IMR-90 (cell line): Measurements from ENCODE around the gene TPX2. TPM values are rescaled to one million over a fixed set of nuclear protein-coding genes. Genes with fewer than 3 reads are reported as not detected.
A peak's percentile ranks its signal among the peaks of the same experiment; 100 is the strongest.

ENCODE experiments used
- ATAC-seq: fragments of 200-7000 bp; cut with Tn5 transposase; 2 replicates; pipeline ENCODE4 v1.9.1; 2020; ENCODE audit warnings: low read depth, mild to moderate bottlenecking, moderate library complexity
- BruUV-seq: library from RNA; stranded (reverse); fragments of 400-500 nt; replicated peaks from 2 replicates; lab custom pipeline; 2021; lab: Mats Ljungman, UMichigan
- CTCF ChIA-PET: fragments of 300-600 bp; formaldehyde crosslinking; extraction: SDS; loops from one replicate; lab custom pipeline; 2021; ENCODE audit warnings: antibody characterized with exemption; lab: Yijun Ruan, JAX
- POLR2A ChIA-PET: fragments of 300-600 bp; sonication (Branson Sonifier 250); formaldehyde crosslinking; loops from one replicate; lab custom pipeline; 2022; ENCODE audit warnings: antibody characterized with exemption; ENCODE audit not compliant: unreplicated experiment; lab: Charles Lee
- DNase-seq: peaks from one replicate; pipeline ENCODE4 v3.0.0; 2013
- H2AFZ ChIP-seq: replicated peaks from 2 replicates; pipeline ENCODE3; 2013; ENCODE audit warnings: low read length, mild to moderate bottlenecking; ENCODE audit not compliant: poor library complexity
- H2AK5ac ChIP-seq: 2 replicates; pipeline ENCODE4 v1.6.1; 2013; ENCODE audit warnings: low read depth, low read length, inconsistent platforms
- H2AK9ac ChIP-seq: replicated peaks from 2 replicates; pipeline ENCODE3; 2013; ENCODE audit warnings: mild to moderate bottlenecking, low read depth, low read length, moderate library complexity; ENCODE audit not compliant: poor library complexity
- H2BK120ac ChIP-seq: 2 replicates; pipeline ENCODE4 v1.6.1; 2013; ENCODE audit warnings: low read depth, low read length, inconsistent platforms
- H2BK15ac ChIP-seq: 3 replicates; pipeline ENCODE4 v1.6.1; 2013; ENCODE audit warnings: low read depth, low read length, inconsistent platforms
- H2BK20ac ChIP-seq: 2 replicates; pipeline ENCODE4 v1.6.1; 2013; ENCODE audit warnings: low read depth, mild to moderate bottlenecking, inconsistent platforms, low read length, moderate library complexity
- H2BK5ac ChIP-seq: 2 replicates; pipeline ENCODE4 v1.6.1; 2013; ENCODE audit warnings: mild to moderate bottlenecking, low read depth, low read length, inconsistent platforms; ENCODE audit not compliant: poor library complexity, severe bottlenecking
- H3K14ac ChIP-seq: replicated peaks from 2 replicates; pipeline ENCODE4 v1.6.1; 2013; ENCODE audit warnings: low read depth, low read length, inconsistent platforms
- H3K18ac ChIP-seq: 2 replicates; pipeline ENCODE4 v1.6.1; 2013; ENCODE audit warnings: low read depth, low read length, control low read depth
- H3K23ac ChIP-seq: 2 replicates; pipeline ENCODE4 v1.6.1; 2013; ENCODE audit warnings: low read depth, low read length, inconsistent platforms
- H3K27ac ChIP-seq: 2 replicates; pipeline ENCODE4 v1.5.1; 2013; ENCODE audit warnings: mild to moderate bottlenecking, control low read depth, low read length; ENCODE audit not compliant: insufficient read depth
- H3K27me3 ChIP-seq: 2 replicates; pipeline ENCODE4 v1.6.1; 2013; ENCODE audit warnings: low read length; ENCODE audit not compliant: control insufficient read depth, insufficient read depth
- H3K36me3 ChIP-seq: 2 replicates; pipeline ENCODE4 v1.6.1; 2013; ENCODE audit warnings: low read length, mixed read lengths; ENCODE audit not compliant: control insufficient read depth, insufficient read depth
- H3K4ac ChIP-seq: 2 replicates; pipeline ENCODE4 v1.6.1; 2013; ENCODE audit warnings: low read depth, low read length, inconsistent platforms
- H3K4me1 ChIP-seq: 2 replicates; pipeline ENCODE4 v1.6.1; 2013; ENCODE audit warnings: low read length, mixed read lengths; ENCODE audit not compliant: control insufficient read depth, insufficient read depth
- H3K4me2 ChIP-seq: 2 replicates; pipeline ENCODE4 v1.6.1; 2013; ENCODE audit warnings: low read depth, mild to moderate bottlenecking, control low read depth, low read length, moderate library complexity
- H3K4me3 ChIP-seq: 2 replicates; pipeline ENCODE4 v1.5.1; 2013; ENCODE audit warnings: low read depth, mild to moderate bottlenecking, control low read depth, low read length, moderate library complexity; ENCODE audit not compliant: insufficient read depth
- H3K56ac ChIP-seq: 2 replicates; pipeline ENCODE4 v1.6.1; 2013; ENCODE audit warnings: low read length, inconsistent platforms; ENCODE audit not compliant: insufficient read depth; ENCODE audit errors: extremely low read depth
- H3K79me1 ChIP-seq, 2 experiments: 2 replicates each; pipeline ENCODE4 v1.6.1; 2013; ENCODE audit warnings: low read length in 2 of 2, inconsistent platforms in 1 of 2, low read depth in 1 of 2
- H3K9ac ChIP-seq: 2 replicates; pipeline ENCODE4 v1.6.1; 2013; ENCODE audit warnings: low read depth, low read length, control low read depth
- H3K9me1 ChIP-seq: 2 replicates; pipeline ENCODE4 v1.6.1; 2013; ENCODE audit warnings: low read length, inconsistent platforms; ENCODE audit not compliant: insufficient read depth
- H3K9me3 ChIP-seq: 2 replicates; pipeline ENCODE4 v1.6.1; 2013; ENCODE audit warnings: low read length; ENCODE audit not compliant: control insufficient read depth, insufficient read depth
- H4K20me1 ChIP-seq: 2 replicates; pipeline ENCODE4 v1.6.1; 2013; ENCODE audit warnings: low read length, inconsistent platforms; ENCODE audit not compliant: insufficient read depth
- H4K5ac ChIP-seq: 2 replicates; pipeline ENCODE4 v1.6.1; 2013; ENCODE audit warnings: mild to moderate bottlenecking, low read depth, low read length, control low read depth
- H4K8ac ChIP-seq, 2 experiments: 2 replicates each; pipeline ENCODE4 v1.6.1; 2013; ENCODE audit warnings: low read depth in 2 of 2, low read length in 2 of 2, control low read depth in 1 of 2, inconsistent platforms in 1 of 2
- H4K91ac ChIP-seq: 2 replicates; pipeline ENCODE4 v1.6.1; 2013; ENCODE audit warnings: low read depth, low read length, inconsistent platforms; ENCODE audit not compliant: insufficient read depth
- BHLHE40 ChIP-seq: fragments of 150-350 bp; IDR thresholded peaks from 2 replicates; pipeline ENCODE4 v1.6.1; 2016; ENCODE audit warnings: mild to moderate bottlenecking, low read depth, low read length
- CEBPB ChIP-seq: IDR thresholded peaks from 2 replicates; pipeline ENCODE4 v1.6.1; 2012; ENCODE audit warnings: low read depth, low read length, improper control_type of control experiment
- CHD1 ChIP-seq: IDR thresholded peaks from 2 replicates; pipeline ENCODE4 v1.6.1; 2012; ENCODE audit warnings: low read depth, low read length, improper control_type of control experiment
- FOS ChIP-seq: fragments of 150-350 bp; IDR thresholded peaks from 2 replicates; pipeline ENCODE4 v1.6.1; 2016; ENCODE audit warnings: low read depth, low read length
- MAFK ChIP-seq: IDR thresholded peaks from 2 replicates; pipeline ENCODE4 v1.6.1; 2012; ENCODE audit warnings: low read depth, low read length, improper control_type of control experiment
- MAZ ChIP-seq: IDR thresholded peaks from 2 replicates; pipeline ENCODE4 v1.6.1; 2012; ENCODE audit warnings: low read depth, mild to moderate bottlenecking, low read length, improper control_type of control experiment, moderate library complexity, borderline replicate concordance
- MXI1 ChIP-seq: IDR thresholded peaks from 2 replicates; pipeline ENCODE4 v1.6.1; 2012; ENCODE audit warnings: low read depth, mild to moderate bottlenecking, low read length, moderate library complexity, borderline replicate concordance
- NFE2L2 ChIP-seq: fragments of 150-350 bp; IDR thresholded peaks from 2 replicates; pipeline ENCODE4 v1.6.1; 2016; ENCODE audit warnings: low read depth, mild to moderate bottlenecking, low read length
- POLR2A ChIP-seq: IDR thresholded peaks from 2 replicates; pipeline ENCODE4 v1.6.1; 2012; ENCODE audit warnings: mild to moderate bottlenecking, low read depth, low read length
- RAD21 ChIP-seq: IDR thresholded peaks from 2 replicates; pipeline ENCODE4 v1.6.1; 2012; ENCODE audit warnings: low read length, improper control_type of control experiment
- RCOR1 ChIP-seq: IDR thresholded peaks from 2 replicates; pipeline ENCODE4 v1.6.1; 2012; ENCODE audit warnings: mild to moderate bottlenecking, low read length, improper control_type of control experiment; ENCODE audit not compliant: insufficient replicate concordance
- RFX5 ChIP-seq: IDR thresholded peaks from 2 replicates; pipeline ENCODE4 v1.8.0; 2012; ENCODE audit warnings: low read depth, mild to moderate bottlenecking, low read length, moderate library complexity
- SMC3 ChIP-seq: fragments of 150-350 bp; IDR thresholded peaks from 2 replicates; pipeline ENCODE4 v1.6.1; 2016; ENCODE audit warnings: low read depth, mild to moderate bottlenecking, antibody characterized with exemption, low read length, moderate library complexity
- WGBS, 2 experiments: methylation state at CpG; one replicate each; pipeline versions ENCODE4 v1.1.5 to v1.1.7; 2013; ENCODE audit warnings: missing lambda C conversion rate in 2 of 2; ENCODE audit not compliant: insufficient read length in 1 of 2; ENCODE audit errors: extremely low coverage in 2 of 2; 5-methylcytosine and 5-hydroxymethylcytosine counted together
- dilution Hi-C: fragments of 300-500 bp; cut with HindIII; formaldehyde crosslinking; loops from one replicate; pipeline ENCODE4 v1.14.3; 2018; ENCODE audit warnings: low sequenced_read_pairs; ENCODE audit not compliant: unreplicated experiment
- in situ Hi-C: fragments of 300-500 bp; cut with MboI; formaldehyde crosslinking; loops from 3 replicates; pipeline ENCODE4 v1.14.3; 2019; ENCODE audit warnings: low sequenced_read_pairs, inconsistent platforms, mixed read lengths
- intact Hi-C: fragments of 100-400 bp; cut with micrococcal nuclease; formaldehyde crosslinking; loops from 2 replicates; pipeline ENCODE4 v1.10.0; 2022
- polyA plus RNA-seq, 3 experiments: library from polyadenylated mRNA; depleted of rRNA; stranded (reverse); fragments of >200 nt; gene quantifications; 2 replicates each; pipeline ENCODE4 v1.2.3, GENCODE V29; 2012; ENCODE audit warnings: low replicate concordance in 1 of 3
- total RNA-seq: library from RNA; depleted of rRNA; stranded (reverse); fragments of >200 nt; gene quantifications from 2 replicates; pipeline ENCODE4 v1.2.3, GENCODE V29; 2012
- TF ChIP-seq, protein P1 (sequence below): fragments of 150-350 bp; IDR thresholded peaks from 2 replicates; pipeline ENCODE4 v1.6.1; 2016; ENCODE audit warnings: low read depth, mild to moderate bottlenecking, low read length, moderate library complexity, borderline replicate concordance
- TF ChIP-seq, protein P2 (sequence below): conservative IDR thresholded peaks from 2 replicates; pipeline ENCODE4 v1.5.1; 2012; ENCODE audit warnings: mild to moderate bottlenecking, low read depth, low read length, improper control_type of control experiment
- TF ChIP-seq, protein P3 (sequence below): fragments of 150-350 bp; IDR thresholded peaks from 2 replicates; pipeline ENCODE4 v1.6.1; 2017; ENCODE audit warnings: mild to moderate bottlenecking, antibody characterized with exemption, low read length, low read depth

TPX2 gene
- total and polyA plus RNA-seq, 2 of the 4 experiments (the other 2 are of a cell fraction): 28.5 to 72.2 TPM

DNA sequence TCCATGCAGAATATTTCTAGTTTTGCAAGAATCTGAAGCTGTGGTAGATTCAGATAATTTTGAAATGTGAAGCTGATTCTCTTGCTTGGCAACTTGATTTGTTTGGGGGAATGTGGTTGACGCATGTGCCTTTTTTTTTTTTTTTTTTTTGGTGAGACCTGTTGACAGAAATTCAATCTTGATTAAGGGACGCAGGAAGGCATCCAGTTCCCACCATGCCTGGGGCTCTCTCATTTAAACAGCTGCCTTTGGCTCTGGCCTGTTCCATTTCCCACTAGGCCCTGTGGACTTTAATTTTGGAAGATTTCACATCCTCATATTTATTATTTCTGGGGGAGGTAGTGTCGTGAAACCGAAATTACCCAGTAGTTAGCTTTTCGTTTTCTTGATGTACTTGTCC lies 8.6 kb downstream of the TPX2 start:
- no peak overlapping the region for H4K91ac ChIP-seq
- ATAC-seq: no peak
- H4K8ac ChIP-seq: peak overlapping the region in 1 of 2 experiments; percentile 57; a peak in 2 of 4 replicates
- no peaks in the 10 kb centered on the region for H3K27me3 ChIP-seq
- H3K9me3 ChIP-seq: no peaks in the 10 kb centered on the region
- CTCF ChIA-PET: interaction anchor here (1.0 to 1.1 kb wide), 2 partner anchors 9 to 23 kb away, joined by 3 to 4 read pairs; no protein-coding TSS in a partner anchor
- H3K36me3 ChIP-seq: no peaks in the 10 kb centered on the region; the same call in 1 of the 2 replicates
- no peak overlapping the region for H3K4me3 ChIP-seq
- no TSS peak for BruUV-seq
- no peak overlapping the region; the same call in 1 of the 2 replicates for H3K23ac ChIP-seq
- POLR2A ChIA-PET: interaction anchor here (0.6 kb wide), 1 partner anchor 47 kb away, joined by 4 read pairs; no protein-coding TSS in a partner anchor
- no peak overlapping the region for H2AK9ac ChIP-seq
- TF ChIP-seq, protein P1, sequence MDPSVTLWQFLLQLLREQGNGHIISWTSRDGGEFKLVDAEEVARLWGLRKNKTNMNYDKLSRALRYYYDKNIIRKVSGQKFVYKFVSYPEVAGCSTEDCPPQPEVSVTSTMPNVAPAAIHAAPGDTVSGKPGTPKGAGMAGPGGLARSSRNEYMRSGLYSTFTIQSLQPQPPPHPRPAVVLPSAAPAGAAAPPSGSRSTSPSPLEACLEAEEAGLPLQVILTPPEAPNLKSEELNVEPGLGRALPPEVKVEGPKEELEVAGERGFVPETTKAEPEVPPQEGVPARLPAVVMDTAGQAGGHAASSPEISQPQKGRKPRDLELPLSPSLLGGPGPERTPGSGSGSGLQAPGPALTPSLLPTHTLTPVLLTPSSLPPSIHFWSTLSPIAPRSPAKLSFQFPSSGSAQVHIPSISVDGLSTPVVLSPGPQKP: no peak
- TF ChIP-seq SMC3: no peak
- TF ChIP-seq RAD21: no peak
- TF ChIP-seq, protein P2, sequence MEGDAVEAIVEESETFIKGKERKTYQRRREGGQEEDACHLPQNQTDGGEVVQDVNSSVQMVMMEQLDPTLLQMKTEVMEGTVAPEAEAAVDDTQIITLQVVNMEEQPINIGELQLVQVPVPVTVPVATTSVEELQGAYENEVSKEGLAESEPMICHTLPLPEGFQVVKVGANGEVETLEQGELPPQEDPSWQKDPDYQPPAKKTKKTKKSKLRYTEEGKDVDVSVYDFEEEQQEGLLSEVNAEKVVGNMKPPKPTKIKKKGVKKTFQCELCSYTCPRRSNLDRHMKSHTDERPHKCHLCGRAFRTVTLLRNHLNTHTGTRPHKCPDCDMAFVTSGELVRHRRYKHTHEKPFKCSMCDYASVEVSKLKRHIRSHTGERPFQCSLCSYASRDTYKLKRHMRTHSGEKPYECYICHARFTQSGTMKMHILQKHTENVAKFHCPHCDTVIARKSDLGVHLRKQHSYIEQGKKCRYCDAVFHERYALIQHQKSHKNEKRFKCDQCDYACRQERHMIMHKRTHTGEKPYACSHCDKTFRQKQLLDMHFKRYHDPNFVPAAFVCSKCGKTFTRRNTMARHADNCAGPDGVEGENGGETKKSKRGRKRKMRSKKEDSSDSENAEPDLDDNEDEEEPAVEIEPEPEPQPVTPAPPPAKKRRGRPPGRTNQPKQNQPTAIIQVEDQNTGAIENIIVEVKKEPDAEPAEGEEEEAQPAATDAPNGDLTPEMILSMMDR: no peak
- TF ChIP-seq FOS: no peak
- TF ChIP-seq CEBPB: no peak
- TF ChIP-seq RCOR1: no peak
- no peak for TF ChIP-seq MAZ
- no peak for TF ChIP-seq NFE2L2
- TF ChIP-seq BHLHE40: no peak
- TF ChIP-seq, protein P3, sequence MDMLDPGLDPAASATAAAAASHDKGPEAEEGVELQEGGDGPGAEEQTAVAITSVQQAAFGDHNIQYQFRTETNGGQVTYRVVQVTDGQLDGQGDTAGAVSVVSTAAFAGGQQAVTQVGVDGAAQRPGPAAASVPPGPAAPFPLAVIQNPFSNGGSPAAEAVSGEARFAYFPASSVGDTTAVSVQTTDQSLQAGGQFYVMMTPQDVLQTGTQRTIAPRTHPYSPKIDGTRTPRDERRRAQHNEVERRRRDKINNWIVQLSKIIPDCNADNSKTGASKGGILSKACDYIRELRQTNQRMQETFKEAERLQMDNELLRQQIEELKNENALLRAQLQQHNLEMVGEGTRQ: no peak
- TF ChIP-seq RFX5: no peak
- no peak for TF ChIP-seq MAFK
- TF ChIP-seq CHD1: no peak
- no peak for TF ChIP-seq POLR2A
- no peak for TF ChIP-seq MXI1
- H2AK5ac ChIP-seq: no peak overlapping the region
- no CpG with 5 or more reads among the region's 5 CpGs for WGBS, 2 experiments
- H3K9me1 ChIP-seq: peaks cover 5% of the 10 kb centered on the region; the same call in 1 of the 2 replicates
- 0 out of 2 replicates have a peak, but pooled peaks cover 3% of the 10 kb centered on the region for H4K20me1 ChIP-seq
- no peak overlapping the region for H3K56ac ChIP-seq
- no peak overlapping the region for H3K14ac ChIP-seq
- H3K4me1 ChIP-seq: peaks cover 8% of the 10 kb centered on the region
- in situ Hi-C loops: no loop called here
- H2BK120ac ChIP-seq: no peak overlapping the region
- no peak overlapping the region for H2BK15ac ChIP-seq
- peak overlapping the region; percentile 39; the same call in 1 of the 2 replicates for H4K5ac ChIP-seq
- peaks cover 0 to 38% of the 10 kb centered on the region in 2 experiments; a peak in 2 of 4 replicates for H3K79me1 ChIP-seq
- no peak overlapping the region for H3K9ac ChIP-seq
- no peak overlapping the region for H3K18ac ChIP-seq
- H3K4ac ChIP-seq: no peak overlapping the region
- peak overlapping the region; percentile 40; the same call in 1 of the 2 replicates for H3K27ac ChIP-seq
- H2AFZ ChIP-seq: no peak overlapping the region
- DNase-seq: peak; percentile 53
- H2BK5ac ChIP-seq: peak overlapping the region; percentile 46
- dilution Hi-C loops: no loop called here
- no peak overlapping the region for H2BK20ac ChIP-seq
- intact Hi-C loops: loop anchor here (2.0 to 5.0 kb wide), 2 partner anchors 13 to 45 kb away; no protein-coding TSS in a partner anchor
- H3K4me2 ChIP-seq: peak overlapping the region; percentile 25; the same call in 1 of the 2 replicates
